Heart left ventricle (tissue), 16 donors: ENCODE data around the gene MAP3K10. TPM values are rescaled to one million over a fixed set of nuclear protein-coding genes. Genes with fewer than 3 reads are reported as not detected.

Experiments used
- ATAC-seq, 4 donors: fragments of 200-7000 bp; cut with Tn5 transposase; one replicate each; pipeline ENCODE4 v1.9.1; 2020 to 2022; ENCODE audit warnings: moderate library complexity in 4 of 4, mild to moderate bottlenecking in 3 of 4, moderate number of reproducible peaks in 1 of 4
- DNase-seq, 5 donors: peaks; one replicate each; pipeline ENCODE4 v3.0.0-alpha.2; 2020
- H3K27ac ChIP-seq, 12 donors: fragments of 200-600 bp; sonication (generic) in 4 of 12; one replicate each; pipeline versions ENCODE4 v1.5.0 to v1.8.0; 2016 to 2022; ENCODE audit warnings: mild to moderate bottlenecking in 2 of 12
- H3K27me3 ChIP-seq, 9 donors: fragments of 200-600 bp; sonication (generic) in 2 of 9; one replicate each; pipeline versions ENCODE4 v1.5.1 to v1.8.0; 2016 to 2022; ENCODE audit warnings: mild to moderate bottlenecking in 3 of 9
- H3K36me3 ChIP-seq, 9 donors: fragments of 200-600 bp; sonication (generic) in 2 of 9; one replicate each; pipeline versions ENCODE4 v1.5.0 to v1.8.0; 2018 to 2022; ENCODE audit warnings: mild to moderate bottlenecking in 2 of 9
- H3K4me1 ChIP-seq, 12 donors: fragments of 200-600 bp; sonication (generic) in 4 of 12; one replicate each; pipeline versions ENCODE4 v1.5.0 to v1.8.0; 2016 to 2022; ENCODE audit warnings: mild to moderate bottlenecking in 3 of 12
- H3K4me3 ChIP-seq, 12 donors: fragments of 200-600 bp; sonication (generic) in 4 of 12; one replicate each; pipeline versions ENCODE4 v1.5.0 to v1.8.0; 2017 to 2022; ENCODE audit warnings: mild to moderate bottlenecking in 9 of 12, moderate library complexity in 4 of 12
- H3K9me3 ChIP-seq, 12 donors: fragments of 200-600 bp; sonication (generic) in 4 of 12; one replicate each; pipeline versions ENCODE4 v1.5.0 to v1.8.0; 2016 to 2022; ENCODE audit warnings: mild to moderate bottlenecking in 1 of 12
- CTCF ChIP-seq, 12 donors: fragments of 200-600 bp; sonication (generic) in 4 of 12; IDR thresholded peaks; one replicate each; pipeline versions ENCODE4 v1.5.0 to v1.8.0; 2018 to 2022; ENCODE audit warnings: antibody characterized with exemption in 12 of 12, mild to moderate bottlenecking in 5 of 12
- POLR2A ChIP-seq, 2 donors: fragments of 450-650 bp; IDR thresholded peaks; one replicate each; pipeline ENCODE4 v1.6.1; 2017; ENCODE audit warnings: antibody characterized with exemption in 2 of 2, mild to moderate bottlenecking in 2 of 2, moderate library complexity in 2 of 2
- WGBS, 4 donors: extraction: QIAGEN DNeasy Blood & Tissue Kit in 2 of 4; methylation state at CpG; one replicate each; pipeline versions ENCODE4 v1.1.5 to v1.1.7; 2013 to 2018; 5-methylcytosine and 5-hydroxymethylcytosine counted together
- intact Hi-C, 10 donors: fragments of 100-400 bp; cut with DNase I; formaldehyde crosslinking; loops; one replicate each; pipeline versions ENCODE4 v1.11.1 to v1.14.2; 2022
- polyA plus RNA-seq, 2 donors: library from polyadenylated mRNA; stranded (reverse); fragments of 200-250 nt; gene quantifications; one replicate each; pipeline ENCODE4 v1.2.3, GENCODE V29; 2013
- total RNA-seq, 9 donors: library from RNA; depleted of rRNA in 2 of 9; stranded (reverse); fragments of >200 nt in 2 of 9; fragmentation: NEBNext Ultra II Directional in 3 of 9; extraction: Animal tissue kit (Norgen Biotek cat#: 25700) in 3 of 9; gene quantifications; one replicate each; pipeline versions ENCODE4 v1.1.0 to v1.2.4, GENCODE V29; 2016 to 2023
- donor health status: ischemic (EF 13 %, LVEDD 7.1; RV severe dilation, severe dysfunction).
- donor health status: healthy with polysubstance abuse.
- donor health status: DM: no; HTN: yes; CAD: no.
- donor health status: DM: no; HTN: no; CAD: no.
- donor health status: ischemic (EF 25% LVEDD 6.9; RV normal size, moderate dysfunction).
- donor health status: ischemic (EF 25% LVEDD 5.7; RV mildly dilated, moderate dysfunction).
- donor health status: healthy.
- donor health status: DM: yes; HTN: yes; CAD: no.
- donor health status: ischemic (EF 35%, LVEDD 5.7; RV mildly dilated, moderate dysfunction).
- donor health status: nonischemic (EF 11% LVEDD 7.7; RV severe dilation, severe dysfunction).
- donor health status: DM: yes; HTN: yes; CAD: no.
- donor health status: PGD.
- donor health status: ischemic (EF 29% LVEDD 5.4; RV normal size, mild dysfunction).
- donor health status: nonischemic (EF 23%, LVEDD 6.1; RV moderate dilation, normal function).

The MAP3K10 gene
- total and polyA plus RNA-seq, 11 donors: 13.7 to 32.8 (median 16.2) TPM

GRCh38 chr19:40249781-40250180, 58.6 kb downstream of the MAP3K10 start:
- no peak for ATAC-seq
- peak in 1 of 5 donors; percentile 27 for DNase-seq
- TF ChIP-seq POLR2A (IDR thresholded peaks at IDR 0.05): no peak
- TF ChIP-seq CTCF (IDR thresholded peaks at IDR 0.05): no peak
- Histone ChIP-seq H3K27me3 (no peaks in the 10 kb centered on the region), H3K36me3 (peaks cover 0 to 55% (median 36%) of the 10 kb centered on the region in 9 donors), H3K4me1 (peaks cover 0 to 40% (median 7%) of the 10 kb centered on the region in 12 donors), H3K27ac (no peak overlapping the region), H3K9me3 (no peaks in the 10 kb centered on the region), H3K4me3 (no peak overlapping the region)
- intact Hi-C loops: no loop called here
- WGBS, 4 donors: 89 to 92% (median 90%) methylated on average over 11 of the region's 11 CpGs

- no peak overlapping the region for H3K27ac ChIP-seq
These were observed 60.0 kb downstream of the MAP3K10 start for GRCh38 chr19:40251244-40251643.

GRCh38 chr19:40251991-40252390, 60.8 kb downstream of the MAP3K10 start:
- DNase-seq (peak in 1 of 5 donors; percentile 46), ATAC-seq (no peak)
- peaks cover 0 to 32% (median 1%) of the 10 kb centered on the region in 12 donors for H3K4me1 ChIP-seq
- H3K4me3 ChIP-seq: no peak overlapping the region
- H3K36me3 ChIP-seq: peaks cover 0 to 77% (median 56%) of the 10 kb centered on the region in 9 donors
- no peaks in the 10 kb centered on the region for H3K27me3 ChIP-seq
- WGBS, 4 donors: 73 to 79% (median 75%) methylated on average over 4 of the region's 4 CpGs
- H3K9me3 ChIP-seq: no peaks in the 10 kb centered on the region
- intact Hi-C loops: no loop called here
- H3K27ac ChIP-seq: no peak overlapping the region
- TF ChIP-seq POLR2A (IDR thresholded peaks at IDR 0.05) (no peak), CTCF (IDR thresholded peaks at IDR 0.05) (no peak)

More at GRCh38 chr19:40251244-40251643, 60.0 kb downstream of the MAP3K10 start:
- Histone ChIP-seq H3K4me3 (no peak overlapping the region), H3K4me1 (peaks cover 0 to 29% (median 1%) of the 10 kb centered on the region in 12 donors), H3K36me3 (peaks cover 0 to 70% (median 50%) of the 10 kb centered on the region in 9 donors), H3K9me3 (no peaks in the 10 kb centered on the region), H3K27me3 (no peaks in the 10 kb centered on the region)
- DNase-seq (no peak), ATAC-seq (no peak)
- intact Hi-C loops: no loop called here
- TF ChIP-seq POLR2A (IDR thresholded peaks at IDR 0.05) (no peak), CTCF (IDR thresholded peaks at IDR 0.05) (no peak)

- Histone ChIP-seq H3K4me1 (peaks cover 0 to 32% (median 1%) of the 10 kb centered on the region in 12 donors), H3K36me3 (peaks cover 0 to 80% (median 56%) of the 10 kb centered on the region in 9 donors), H3K9me3 (no peaks in the 10 kb centered on the region), H3K27ac (no peak overlapping the region), H3K4me3 (no peak overlapping the region), H3K27me3 (no peaks in the 10 kb centered on the region)
- ATAC-seq (no peak), DNase-seq (peak in 1 of 5 donors; percentile 3)
- intact Hi-C loops: no loop called here
- 69 to 81% (median 79%) methylated on average over 7 of the region's 7 CpGs for WGBS, 4 donors
- TF ChIP-seq CTCF (IDR thresholded peaks at IDR 0.05) (no peak), POLR2A (IDR thresholded peaks at IDR 0.05) (no peak)
These were observed 61.2 kb downstream of the MAP3K10 start for GRCh38 chr19:40252395-40252794.
